Motor neuron (in vitro differentiated cells): ENCODE data around the gene TUBA1C. TPM values are rescaled to one million over a fixed set of nuclear protein-coding genes. Genes with fewer than 3 reads are reported as not detected.

Experiments used
- ATAC-seq, 8 experiments: fragments of 200-7000 bp; cut with Tn5 transposase; replicated peaks in 6 of 8; 2 replicates each; pipeline ENCODE4 v1.8.0; 2021; ENCODE audit warnings: mild to moderate bottlenecking in 8 of 8, moderate library complexity in 8 of 8
- H3K27ac ChIP-seq, 2 donors: fragments of 250-450 bp; sonication (Bioruptor Pico); 2 replicates each; pipeline ENCODE4 v1.9.0; 2021; ENCODE audit warnings: antibody characterized with exemption in 2 of 2, mild to moderate bottlenecking in 2 of 2, moderate library complexity in 1 of 2
- H3K4me1 ChIP-seq, 2 donors: fragments of 250-450 bp; sonication (Bioruptor Pico); replicated peaks in 1 of 2; 2 replicates each; pipeline ENCODE4 v1.6.1; 2021; ENCODE audit warnings: antibody characterized with exemption in 2 of 2, mild to moderate bottlenecking in 2 of 2, moderate library complexity in 1 of 2
- H3K4me3 ChIP-seq, 5 donors: fragments of 250-450 bp; sonication (Bioruptor Pico); 2 replicates each; pipeline ENCODE4 v1.9.0; 2021; ENCODE audit warnings: antibody characterized with exemption in 5 of 5, mild to moderate bottlenecking in 5 of 5, moderate library complexity in 4 of 5
- WGBS, 10 experiments: fragments of 450-650 bp; shearing (Covaris generic); methylation state at CpG; one replicate each; pipeline ENCODE4 v1.0.0; 2022; 5-methylcytosine and 5-hydroxymethylcytosine counted together
- in situ Hi-C, 9 experiments: fragments of 400-800 bp; cut with MboI; loops; one replicate each; pipeline ENCODE4 v1.15.0; 2021; ENCODE audit warnings: low sequenced_read_pairs in 9 of 9, low pct_unique_long_range_greater_than_20kb in 2 of 9; ENCODE audit not compliant: unreplicated experiment in 9 of 9
- total RNA-seq, 8 experiments: library from RNA; unstranded; fragments of 300-600 nt; gene quantifications; 2 replicates each; pipeline versions ENCODE4 v1.2.3 to v1.2.4, GENCODE V29; 2022

The TUBA1C gene
- 100 to 1,000 TPM in 6 of 8 experiments, 10 to 100 TPM in 2; 54.3 to 256 (median 152) TPM for total RNA-seq

DNA sequence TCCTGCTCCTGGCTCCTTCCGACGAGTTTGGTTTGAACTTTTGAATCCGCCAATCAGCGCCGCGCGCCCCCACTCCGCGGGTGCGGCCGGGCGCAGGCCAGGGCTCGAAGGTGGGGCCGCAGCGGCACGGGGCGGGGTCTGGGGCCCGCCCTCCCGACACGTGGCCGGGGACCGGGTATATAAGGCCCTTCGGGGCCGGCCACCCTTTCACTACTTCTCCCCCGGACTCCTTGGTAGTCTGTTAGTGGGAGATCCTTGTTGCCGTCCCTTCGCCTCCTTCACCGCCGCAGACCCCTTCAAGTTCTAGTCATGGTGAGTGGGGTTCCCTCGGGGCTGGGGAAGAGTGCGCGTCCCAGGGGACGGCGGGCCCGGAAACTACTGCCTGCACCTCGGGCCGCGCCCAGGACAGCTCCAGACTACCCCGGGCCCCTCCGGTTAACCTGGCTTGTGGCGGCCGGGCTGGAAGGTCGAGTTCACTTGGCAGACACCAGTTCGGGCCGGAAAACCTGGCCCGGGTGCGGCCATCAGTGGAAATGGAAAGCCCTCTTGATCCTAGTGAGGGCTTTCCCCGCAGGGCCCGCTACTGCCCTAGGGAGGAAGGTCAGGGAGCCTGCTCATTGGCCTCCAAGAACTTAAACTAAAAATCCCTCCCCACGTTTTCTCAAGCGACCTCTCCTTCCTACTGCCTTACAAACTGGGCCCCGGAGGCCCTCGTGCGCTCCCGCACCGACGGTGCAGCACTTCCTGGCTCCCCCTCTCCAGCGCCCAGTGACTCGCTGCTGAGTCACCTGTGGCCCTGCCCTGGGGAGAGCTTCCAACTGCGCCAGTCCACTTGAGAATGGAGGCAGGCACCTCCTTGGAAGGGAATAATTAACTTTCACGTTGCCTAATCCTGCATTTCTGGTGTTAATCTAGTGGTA, at the start of gene TUBA1C:
TUBA1C (plus strand) TSS at position 210 of the 920 bp plus-strand sequence; CDS start at position 310, 100 bp downstream.
- in situ Hi-C loops, result no loop called here
- Histone ChIP-seq H3K27ac (peak within 1 kb of the TSS; percentile 39 to 87), H3K4me1 (peaks cover 17 to 29% of the 10 kb centered on the region in 2 donors), H3K4me3 (peak within 1 kb of the TSS; percentile 25 to 83 (median 44))
- 0 to 60% (median 10%) methylated on average over 1 to 10 of the region's 61 CpGs; no CpG with 5 or more reads in 3 of the 10 experiments for WGBS, 10 experiments
- peak; percentile 67 to 88 (median 84) for ATAC-seq

DNA sequence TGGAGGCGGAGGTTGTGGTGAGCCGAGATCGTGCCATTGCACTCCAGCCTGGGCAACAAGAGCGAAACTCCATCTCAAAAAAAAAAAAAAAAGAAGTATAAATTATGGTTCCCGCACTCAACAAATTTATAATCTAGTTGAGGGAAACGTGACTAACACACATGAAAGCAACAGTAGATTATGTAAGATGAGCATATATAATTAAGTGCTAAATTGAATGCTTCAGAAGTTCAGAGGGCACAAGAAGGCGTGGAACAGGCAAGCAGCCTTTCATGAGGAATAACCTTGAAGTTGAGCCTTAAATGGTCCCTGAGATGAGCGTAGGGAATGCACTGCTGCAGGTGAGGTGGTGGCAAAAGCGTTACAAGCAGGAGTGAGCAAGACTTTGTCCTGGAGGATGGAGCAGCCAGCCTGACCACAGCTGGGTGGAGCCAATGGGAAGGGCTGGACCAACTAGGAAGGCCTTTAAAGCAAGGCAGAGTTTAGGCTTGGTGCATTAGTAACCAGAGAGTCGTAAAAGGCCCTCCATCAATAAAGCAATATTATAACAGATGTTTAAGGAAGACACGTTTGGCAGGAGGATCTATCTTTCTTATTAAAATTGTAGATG, 45.4 kb upstream of the TUBA1C start:
- in situ Hi-C loops, result no loop called here
- WGBS, 10 experiments, result 14 to 100% (median 88%) methylated on average over 1 to 11 of the region's 11 CpGs
- no peak for ATAC-seq
- Histone ChIP-seq H3K4me3 (no peak overlapping the region), H3K27ac (no peak overlapping the region), H3K4me1 (peaks cover 22 to 23% of the 10 kb centered on the region in 2 donors)

DNA sequence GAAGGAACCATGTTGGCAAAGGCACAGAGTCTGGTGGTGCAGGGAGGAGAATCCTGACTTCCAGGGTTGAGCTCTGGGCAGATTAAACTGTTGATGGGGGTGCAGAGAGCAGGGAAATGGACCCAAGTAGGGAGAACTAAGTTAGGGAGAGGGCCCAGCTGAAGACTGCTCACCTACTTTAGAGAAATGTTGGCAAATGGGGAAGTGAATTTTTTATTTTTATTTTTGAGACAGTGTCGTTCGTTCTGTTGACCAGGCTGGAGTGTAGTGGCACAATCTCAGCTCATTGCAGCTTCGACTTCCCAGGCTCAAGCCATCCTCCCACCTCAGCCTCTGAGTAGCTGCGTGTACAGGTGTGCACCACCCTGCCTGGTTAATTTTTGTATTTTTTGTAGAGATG, 43.9 kb upstream of the TUBA1C start:
- Histone ChIP-seq H3K4me3 (no peak overlapping the region), H3K4me1 (peaks cover 8 to 11% of the 10 kb centered on the region in 2 donors), H3K27ac (no peak overlapping the region)
- in situ Hi-C loops, result no loop called here
- ATAC-seq, result no peak
- WGBS, 10 experiments, result 40 to 100% (median 86%) methylated on average over 1 to 4 of the region's 4 CpGs; no CpG with 5 or more reads in 3 of the 10 experiments

DNA sequence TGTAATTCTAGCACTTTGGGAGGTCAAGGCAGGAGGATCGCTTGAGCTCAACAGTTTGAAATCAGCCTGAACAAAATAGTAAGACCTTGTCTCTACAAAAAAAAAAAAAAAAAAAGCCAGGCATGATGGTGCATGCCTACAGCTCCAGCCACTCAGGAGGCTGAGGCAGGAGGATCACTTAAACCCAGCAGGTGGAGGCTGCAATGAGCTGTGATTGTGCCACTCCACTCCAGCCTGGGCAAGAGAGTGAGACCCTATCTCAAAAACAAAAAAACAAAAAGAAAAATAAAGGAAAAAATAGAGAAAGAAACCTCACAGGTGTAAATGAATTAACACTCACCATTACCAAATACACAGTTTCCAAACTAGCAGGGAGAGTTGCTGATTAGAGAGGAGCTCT, 41.8 kb upstream of the TUBA1C start:
- 60 to 90% (median 82%) methylated on average over 1 of the region's 1 CpG; no CpG with 5 or more reads in 4 of the 10 experiments for WGBS, 10 experiments
- H3K4me1 ChIP-seq, result peaks cover 14 to 18% of the 10 kb centered on the region in 2 donors
- in situ Hi-C loops, result no loop called here
- no peak overlapping the region for H3K27ac ChIP-seq
- no peak for ATAC-seq
- H3K4me3 ChIP-seq, result no peak overlapping the region

DNA sequence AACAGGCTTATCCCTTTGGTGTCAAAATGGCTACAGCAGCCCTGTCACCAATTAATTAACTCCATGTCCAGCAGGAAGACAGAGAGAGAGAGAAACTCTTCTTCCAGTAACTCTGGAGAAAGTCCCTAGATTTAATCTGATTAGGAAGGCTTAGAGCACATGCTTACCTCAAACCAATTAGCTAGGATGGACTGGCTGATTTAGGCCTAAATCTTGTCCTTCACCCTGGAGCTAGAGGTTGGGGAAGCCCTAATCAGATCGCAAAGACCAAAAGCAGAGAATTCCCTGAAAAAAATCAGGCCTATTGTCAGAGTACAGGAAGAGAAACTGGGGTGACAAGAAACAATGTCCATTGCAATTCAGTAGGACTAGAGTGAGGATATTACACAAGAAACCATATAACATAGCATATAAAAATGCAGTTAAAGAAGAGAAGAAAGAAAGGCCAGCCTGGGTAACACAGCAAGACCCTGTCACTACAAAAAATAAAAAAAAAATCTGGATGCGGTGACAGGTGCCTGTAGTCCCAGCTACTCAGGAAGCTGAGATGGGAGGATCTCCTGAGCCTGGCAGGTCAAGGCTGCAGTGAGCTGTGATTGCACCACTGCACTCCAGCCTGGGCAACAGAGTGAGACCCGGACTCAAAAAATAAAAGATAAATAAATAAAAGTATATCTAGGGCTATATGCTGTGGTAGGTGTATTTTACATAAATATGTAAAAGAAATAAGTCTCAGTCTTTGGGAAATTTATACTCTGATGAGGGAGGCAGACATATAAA, 41.1 kb upstream of the TUBA1C start:
- H3K4me1 ChIP-seq, result peaks cover 18 to 20% of the 10 kb centered on the region in 2 donors
- ATAC-seq, result no peak
- no peak overlapping the region for H3K27ac ChIP-seq
- WGBS, 10 experiments, result 20 to 100% (median 85%) methylated on average over 1 to 3 of the region's 3 CpGs
- in situ Hi-C loops, result no loop called here
- no peak overlapping the region for H3K4me3 ChIP-seq

DNA sequence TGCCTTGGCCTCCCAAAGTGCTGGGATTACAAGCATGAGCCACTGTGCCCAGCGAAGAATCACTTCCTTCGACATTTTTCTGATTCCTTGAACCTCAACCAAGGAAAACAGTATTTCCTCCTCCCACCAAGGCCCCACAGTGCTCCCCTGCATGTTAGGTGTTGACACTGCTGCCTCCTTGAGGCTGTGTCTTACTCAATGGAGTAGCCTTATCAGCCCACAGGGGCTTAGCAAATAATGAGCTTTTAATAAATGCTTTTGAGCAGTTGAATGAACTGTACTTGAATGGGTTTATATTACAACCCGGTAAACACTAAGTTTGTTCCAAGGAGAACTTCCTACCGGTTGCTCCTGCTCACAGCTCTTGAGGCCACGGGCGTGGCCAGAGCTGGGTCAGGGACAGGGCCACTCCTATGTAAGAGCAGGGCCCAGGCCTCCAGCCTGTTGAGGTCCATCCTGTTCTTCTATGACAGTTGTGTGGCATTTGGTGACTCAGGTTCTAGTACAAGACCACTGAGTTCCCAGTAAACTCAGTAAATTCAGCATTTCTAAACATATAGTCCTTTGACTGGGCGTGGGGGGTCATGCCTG, 39.2 kb upstream of the TUBA1C start:
- peak in 2 of 8 experiments; percentile 32 to 52 for ATAC-seq
- H3K4me3 ChIP-seq, result no peak overlapping the region
- in situ Hi-C loops, result loop anchor here in 3 of 9 experiments (25.0 kb wide), 2 partner anchors 88 to 113 kb away; partner anchors contain the start of genes TUBA1B (in 2 of the 3) and LMBR1L (in 1 of the 3)
- H3K27ac ChIP-seq, result no peak overlapping the region
- H3K4me1 ChIP-seq, result peaks cover 25 to 31% of the 10 kb centered on the region in 2 donors
- WGBS, 10 experiments, result 71 to 100% (median 79%) methylated on average over 1 to 7 of the region's 7 CpGs; no CpG with 5 or more reads in 4 of the 10 experiments

DNA sequence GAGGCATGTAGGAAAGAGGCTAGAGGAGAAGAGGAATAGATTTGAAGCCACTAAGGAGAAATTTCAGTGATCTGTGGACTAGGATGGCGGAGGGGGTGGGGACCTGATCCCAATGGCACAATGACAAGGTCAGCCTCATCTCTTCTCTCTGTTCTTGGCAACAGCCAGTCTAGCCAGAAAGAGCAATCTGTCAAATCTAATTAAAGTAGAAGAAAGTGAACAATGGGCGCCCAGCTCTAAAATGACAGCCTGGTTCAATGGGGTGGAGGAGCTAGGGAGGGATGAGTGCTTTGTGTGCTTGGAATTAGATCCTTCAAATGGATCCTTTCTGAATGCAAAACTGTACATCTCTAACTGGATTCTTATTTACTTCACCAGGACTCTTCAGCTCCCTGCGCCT, 37.2 kb upstream of the TUBA1C start:
- in situ Hi-C loops, result loop anchor here in 3 of 9 experiments (25.0 kb wide), 2 partner anchors 90 to 115 kb away; partner anchors contain the start of genes TUBA1B (in 2 of the 3) and LMBR1L (in 1 of the 3)
- whole genome bisulfite sequencing, 10 experiments, result 50 to 100% (median 64%) methylated on average over 1 to 2 of the region's 3 CpGs; no CpG with 5 or more reads in 1 of the 10 experiments
- Histone ChIP-seq H3K27ac (peak overlapping the region; percentile 38 to 57), H3K4me3 (no peak overlapping the region), H3K4me1 (peaks cover 39 to 52% of the 10 kb centered on the region in 2 donors)
- ATAC-seq, result peak in 5 of 8 experiments; percentile 39 to 69 (median 63)

DNA sequence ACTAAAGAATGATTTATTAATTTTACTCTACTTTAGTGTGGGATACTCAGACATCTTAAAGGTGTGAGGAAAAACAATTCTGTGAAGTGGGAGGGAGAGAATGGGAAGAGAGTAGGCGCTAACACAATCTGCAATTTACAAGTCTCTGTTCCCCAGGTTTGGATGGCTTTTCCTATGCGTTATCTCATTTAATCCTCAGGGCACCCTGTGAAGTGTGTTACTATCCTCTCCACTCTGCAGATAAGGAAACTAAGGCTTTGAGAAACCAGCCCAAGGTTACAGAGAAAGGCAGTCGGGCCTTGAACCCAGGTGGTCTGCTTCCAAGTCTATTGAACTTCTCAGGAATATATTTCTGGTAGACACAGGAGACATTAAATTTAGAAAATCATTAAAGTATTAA, 36.2 kb upstream of the TUBA1C start:
- ATAC-seq, result no peak
- 74 to 100% (median 82%) methylated on average over 1 to 3 of the region's 3 CpGs; no CpG with 5 or more reads in 2 of the 10 experiments for WGBS, 10 experiments
- H3K27ac ChIP-seq, result no peak overlapping the region
- H3K4me3 ChIP-seq, result no peak overlapping the region
- in situ Hi-C loops, result loop anchor here in 3 of 9 experiments (25.0 kb wide), 2 partner anchors 91 to 116 kb away; partner anchors contain the start of genes TUBA1B (in 2 of the 3) and LMBR1L (in 1 of the 3)
- peaks cover 42 to 60% of the 10 kb centered on the region in 2 donors for H3K4me1 ChIP-seq

DNA sequence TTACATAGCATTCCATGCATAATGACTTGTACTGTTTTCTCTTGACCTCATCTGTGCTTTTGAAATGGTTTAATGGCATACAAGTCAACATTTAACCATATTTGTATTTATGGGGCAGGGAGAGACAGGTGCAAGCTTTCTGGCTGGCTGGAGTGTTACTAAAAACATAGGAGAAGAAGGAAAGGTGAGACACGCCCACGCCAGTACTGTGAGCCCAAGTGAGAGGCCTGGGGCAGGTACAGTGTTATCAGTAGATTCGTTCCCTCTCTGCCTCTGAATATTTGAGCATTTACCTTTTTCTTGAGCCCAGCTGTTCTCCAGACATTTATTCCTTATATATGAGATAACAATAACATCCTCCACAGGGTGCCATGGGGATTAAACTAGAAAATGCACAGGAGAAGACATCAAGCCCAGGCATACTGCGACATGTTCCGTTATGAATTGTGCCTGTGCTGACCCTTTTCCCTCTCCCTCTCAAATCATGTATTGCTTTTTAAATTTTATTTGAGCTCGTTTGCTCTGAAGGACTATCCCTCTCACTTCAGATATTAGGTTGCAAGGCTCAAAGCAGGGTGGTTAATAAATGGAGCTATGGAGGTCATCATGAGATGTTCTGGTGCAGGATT, 34.6 kb upstream of the TUBA1C start:
- Histone ChIP-seq H3K27ac (peak overlapping the region in 1 of 2 donors; percentile 52), H3K4me3 (no peak overlapping the region), H3K4me1 (peaks cover 45 to 66% of the 10 kb centered on the region in 2 donors)
- ATAC-seq, result no peak
- in situ Hi-C loops, result loop anchor here in 3 of 9 experiments (25.0 kb wide), 2 partner anchors 93 to 118 kb away; partner anchors contain the start of genes TUBA1B (in 2 of the 3) and LMBR1L (in 1 of the 3)
- 62 to 100% (median 73%) methylated on average over 2 to 6 of the region's 6 CpGs; no CpG with 5 or more reads in 1 of the 10 experiments for WGBS, 10 experiments

DNA sequence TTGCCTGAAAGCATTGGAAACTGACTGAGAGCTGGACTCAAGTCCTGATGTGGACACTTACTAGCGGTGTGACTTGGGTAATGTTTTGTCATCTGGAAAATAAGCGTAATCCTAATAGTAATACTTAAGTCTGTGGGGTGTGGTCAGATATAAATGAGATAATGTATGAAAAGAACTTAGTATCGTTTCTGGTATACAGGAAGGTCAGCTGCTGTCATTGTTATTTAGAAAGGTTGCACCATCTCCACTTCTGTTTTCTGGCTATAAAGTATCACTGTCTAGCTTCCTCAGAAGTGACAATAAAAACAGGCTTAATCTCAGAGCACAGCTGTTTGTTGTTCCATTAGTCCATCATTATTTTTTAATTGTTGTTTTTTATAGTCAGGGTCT, 34.1 kb upstream of the TUBA1C start:
- Histone ChIP-seq H3K27ac (peak overlapping the region in 1 of 2 donors; percentile 52), H3K4me3 (no peak overlapping the region), H3K4me1 (peaks cover 45 to 66% of the 10 kb centered on the region in 2 donors)
- no peak for ATAC-seq
- WGBS, 10 experiments, result 0 to 100% (median 81%) methylated on average over 1 to 3 of the region's 3 CpGs
- in situ Hi-C loops, result loop anchor here in 3 of 9 experiments (25.0 kb wide), 2 partner anchors 93 to 118 kb away; partner anchors contain the start of genes TUBA1B (in 2 of the 3) and LMBR1L (in 1 of the 3)

DNA sequence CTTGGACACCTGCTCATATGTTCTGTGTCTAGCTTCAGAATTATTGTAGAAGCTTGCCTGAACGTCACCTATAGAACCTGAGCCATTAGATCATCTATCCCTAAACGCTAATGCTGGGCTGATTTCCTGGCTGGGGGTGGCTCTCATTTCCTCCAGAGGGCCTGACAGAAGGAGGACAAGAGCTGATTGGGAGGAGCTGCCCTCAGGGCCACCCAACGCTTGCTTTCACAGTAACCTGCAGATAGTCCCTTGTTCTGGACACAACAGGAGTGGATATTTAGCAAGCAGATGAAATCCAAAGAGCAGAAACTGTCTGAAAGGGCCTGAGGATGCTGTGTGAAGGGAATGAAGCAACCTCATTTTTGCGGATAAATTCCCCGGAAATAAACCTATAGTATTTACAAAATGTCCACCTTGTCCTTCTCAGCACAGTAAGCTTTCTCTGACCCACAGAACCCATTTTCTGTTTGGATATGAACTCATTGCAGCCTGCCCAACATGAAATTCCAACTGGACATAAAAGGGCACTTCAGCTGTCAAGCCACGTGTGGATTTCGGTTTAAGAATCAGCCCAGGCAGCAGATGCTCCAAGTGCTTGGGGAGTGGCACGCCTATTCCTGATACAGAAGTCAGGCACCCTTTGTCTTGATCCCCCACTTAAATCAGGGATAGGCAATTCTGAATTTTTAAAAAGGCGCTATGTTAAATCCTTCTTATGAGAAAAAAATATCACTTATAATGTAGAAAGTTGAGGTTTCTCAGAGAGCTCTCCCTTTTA, 32.8 kb upstream of the TUBA1C start:
- in situ Hi-C loops, result loop anchor here in 3 of 9 experiments (25.0 kb wide), 2 partner anchors 95 to 120 kb away; partner anchors contain the start of genes TUBA1B (in 2 of the 3) and LMBR1L (in 1 of the 3)

More for the DNA sequence above, 32.8 kb upstream of the TUBA1C start:
- Histone ChIP-seq H3K4me1 (peaks cover 45 to 63% of the 10 kb centered on the region in 2 donors), H3K4me3 (peak overlapping the region in 2 of 5 donors; percentile 3 to 49), H3K27ac (peak overlapping the region; percentile 88)
- peak in 1 of 8 experiments; percentile 5 for ATAC-seq
- WGBS, 10 experiments, result 0 to 83% (median 56%) methylated on average over 1 to 7 of the region's 9 CpGs; no CpG with 5 or more reads in 1 of the 10 experiments
